ENCODE data around the gene PXDN.

DNA sequence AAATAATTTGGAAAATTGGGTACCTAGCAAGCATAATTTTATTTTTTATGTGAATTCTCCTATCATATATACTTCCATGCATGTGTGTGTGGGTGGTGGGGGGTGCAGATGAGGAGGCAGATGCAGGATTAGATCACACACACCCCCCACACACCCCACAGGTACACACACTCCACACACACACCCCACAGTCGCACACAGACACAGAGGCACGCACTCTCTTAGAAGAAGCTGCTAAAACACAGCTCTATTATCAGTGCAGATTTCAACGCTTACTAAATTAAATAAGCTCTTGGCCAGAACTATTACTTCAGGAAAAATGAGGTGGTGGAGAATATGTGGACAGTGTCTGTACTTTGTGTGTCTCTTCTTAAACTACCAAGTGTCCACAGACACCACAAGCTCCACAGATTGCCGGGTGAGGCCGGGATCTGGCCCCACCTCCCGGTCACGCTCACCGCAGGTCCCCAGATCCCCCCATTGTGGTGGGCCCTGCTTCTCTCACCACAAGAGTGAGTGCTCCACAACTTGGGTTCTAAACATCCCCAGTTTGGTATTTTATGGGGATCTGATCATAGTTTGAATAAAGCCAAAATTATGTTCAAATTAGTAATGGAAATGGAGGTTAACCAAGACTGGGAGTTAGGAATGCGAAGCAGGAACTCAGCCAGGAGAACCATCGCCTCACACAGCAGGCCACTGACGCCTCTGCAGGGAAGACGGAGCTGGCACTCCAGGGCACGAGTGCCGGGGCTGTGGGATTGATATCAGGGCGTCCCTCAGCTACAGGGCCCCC, 102.1 kb downstream of the PXDN start:
- TF ChIP-seq ETV6 (CRISPR knock-in tag; IDR thresholded peaks at IDR 0.05) (no peak), NFYB (CRISPR knock-in tag; conservative IDR thresholded peaks at IDR 0.05; ENCODE audit: low read depth) (no peak), SMAD4 (CRISPR knock-in tag; IDR thresholded peaks at IDR 0.05) (no peak), GABPB1 (CRISPR knock-in tag; IDR thresholded peaks at IDR 0.05) (no peak), ZBTB21 (CRISPR knock-in tag; IDR thresholded peaks at IDR 0.05; ENCODE audit: borderline replicate concordance) (no peak), TEAD1 (CRISPR knock-in tag; IDR thresholded peaks at IDR 0.05) (no peak), KAT7 (CRISPR knock-in tag; IDR thresholded peaks at IDR 0.05; ENCODE audit: borderline replicate concordance) (no peak), FOXJ3 (CRISPR knock-in tag; IDR thresholded peaks at IDR 0.05; ENCODE audit: borderline replicate concordance) (no peak)
- TF ChIP-seq, protein P1, sequence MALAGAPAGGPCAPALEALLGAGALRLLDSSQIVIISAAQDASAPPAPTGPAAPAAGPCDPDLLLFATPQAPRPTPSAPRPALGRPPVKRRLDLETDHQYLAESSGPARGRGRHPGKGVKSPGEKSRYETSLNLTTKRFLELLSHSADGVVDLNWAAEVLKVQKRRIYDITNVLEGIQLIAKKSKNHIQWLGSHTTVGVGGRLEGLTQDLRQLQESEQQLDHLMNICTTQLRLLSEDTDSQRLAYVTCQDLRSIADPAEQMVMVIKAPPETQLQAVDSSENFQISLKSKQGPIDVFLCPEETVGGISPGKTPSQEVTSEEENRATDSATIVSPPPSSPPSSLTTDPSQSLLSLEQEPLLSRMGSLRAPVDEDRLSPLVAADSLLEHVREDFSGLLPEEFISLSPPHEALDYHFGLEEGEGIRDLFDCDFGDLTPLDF (CRISPR knock-in tag; IDR thresholded peaks at IDR 0.05) = no peak
- TF ChIP-seq, protein P2, sequence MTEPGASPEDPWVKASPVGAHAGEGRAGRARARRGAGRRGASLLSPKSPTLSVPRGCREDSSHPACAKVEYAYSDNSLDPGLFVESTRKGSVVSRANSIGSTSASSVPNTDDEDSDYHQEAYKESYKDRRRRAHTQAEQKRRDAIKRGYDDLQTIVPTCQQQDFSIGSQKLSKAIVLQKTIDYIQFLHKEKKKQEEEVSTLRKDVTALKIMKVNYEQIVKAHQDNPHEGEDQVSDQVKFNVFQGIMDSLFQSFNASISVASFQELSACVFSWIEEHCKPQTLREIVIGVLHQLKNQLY (CRISPR knock-in tag; IDR thresholded peaks at IDR 0.05) = no peak
- TF ChIP-seq, protein P3, sequence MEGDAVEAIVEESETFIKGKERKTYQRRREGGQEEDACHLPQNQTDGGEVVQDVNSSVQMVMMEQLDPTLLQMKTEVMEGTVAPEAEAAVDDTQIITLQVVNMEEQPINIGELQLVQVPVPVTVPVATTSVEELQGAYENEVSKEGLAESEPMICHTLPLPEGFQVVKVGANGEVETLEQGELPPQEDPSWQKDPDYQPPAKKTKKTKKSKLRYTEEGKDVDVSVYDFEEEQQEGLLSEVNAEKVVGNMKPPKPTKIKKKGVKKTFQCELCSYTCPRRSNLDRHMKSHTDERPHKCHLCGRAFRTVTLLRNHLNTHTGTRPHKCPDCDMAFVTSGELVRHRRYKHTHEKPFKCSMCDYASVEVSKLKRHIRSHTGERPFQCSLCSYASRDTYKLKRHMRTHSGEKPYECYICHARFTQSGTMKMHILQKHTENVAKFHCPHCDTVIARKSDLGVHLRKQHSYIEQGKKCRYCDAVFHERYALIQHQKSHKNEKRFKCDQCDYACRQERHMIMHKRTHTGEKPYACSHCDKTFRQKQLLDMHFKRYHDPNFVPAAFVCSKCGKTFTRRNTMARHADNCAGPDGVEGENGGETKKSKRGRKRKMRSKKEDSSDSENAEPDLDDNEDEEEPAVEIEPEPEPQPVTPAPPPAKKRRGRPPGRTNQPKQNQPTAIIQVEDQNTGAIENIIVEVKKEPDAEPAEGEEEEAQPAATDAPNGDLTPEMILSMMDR (IDR thresholded peaks at IDR 0.05) = no peak
- TF ChIP-seq, protein P4, sequence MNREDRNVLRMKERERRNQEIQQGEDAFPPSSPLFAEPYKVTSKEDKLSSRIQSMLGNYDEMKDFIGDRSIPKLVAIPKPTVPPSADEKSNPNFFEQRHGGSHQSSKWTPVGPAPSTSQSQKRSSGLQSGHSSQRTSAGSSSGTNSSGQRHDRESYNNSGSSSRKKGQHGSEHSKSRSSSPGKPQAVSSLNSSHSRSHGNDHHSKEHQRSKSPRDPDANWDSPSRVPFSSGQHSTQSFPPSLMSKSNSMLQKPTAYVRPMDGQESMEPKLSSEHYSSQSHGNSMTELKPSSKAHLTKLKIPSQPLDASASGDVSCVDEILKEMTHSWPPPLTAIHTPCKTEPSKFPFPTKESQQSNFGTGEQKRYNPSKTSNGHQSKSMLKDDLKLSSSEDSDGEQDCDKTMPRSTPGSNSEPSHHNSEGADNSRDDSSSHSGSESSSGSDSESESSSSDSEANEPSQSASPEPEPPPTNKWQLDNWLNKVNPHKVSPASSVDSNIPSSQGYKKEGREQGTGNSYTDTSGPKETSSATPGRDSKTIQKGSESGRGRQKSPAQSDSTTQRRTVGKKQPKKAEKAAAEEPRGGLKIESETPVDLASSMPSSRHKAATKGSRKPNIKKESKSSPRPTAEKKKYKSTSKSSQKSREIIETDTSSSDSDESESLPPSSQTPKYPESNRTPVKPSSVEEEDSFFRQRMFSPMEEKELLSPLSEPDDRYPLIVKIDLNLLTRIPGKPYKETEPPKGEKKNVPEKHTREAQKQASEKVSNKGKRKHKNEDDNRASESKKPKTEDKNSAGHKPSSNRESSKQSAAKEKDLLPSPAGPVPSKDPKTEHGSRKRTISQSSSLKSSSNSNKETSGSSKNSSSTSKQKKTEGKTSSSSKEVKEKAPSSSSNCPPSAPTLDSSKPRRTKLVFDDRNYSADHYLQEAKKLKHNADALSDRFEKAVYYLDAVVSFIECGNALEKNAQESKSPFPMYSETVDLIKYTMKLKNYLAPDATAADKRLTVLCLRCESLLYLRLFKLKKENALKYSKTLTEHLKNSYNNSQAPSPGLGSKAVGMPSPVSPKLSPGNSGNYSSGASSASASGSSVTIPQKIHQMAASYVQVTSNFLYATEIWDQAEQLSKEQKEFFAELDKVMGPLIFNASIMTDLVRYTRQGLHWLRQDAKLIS (CRISPR knock-in tag; IDR thresholded peaks at IDR 0.05; ENCODE audit: borderline replicate concordance) = no peak
- TF ChIP-seq, protein P5, sequence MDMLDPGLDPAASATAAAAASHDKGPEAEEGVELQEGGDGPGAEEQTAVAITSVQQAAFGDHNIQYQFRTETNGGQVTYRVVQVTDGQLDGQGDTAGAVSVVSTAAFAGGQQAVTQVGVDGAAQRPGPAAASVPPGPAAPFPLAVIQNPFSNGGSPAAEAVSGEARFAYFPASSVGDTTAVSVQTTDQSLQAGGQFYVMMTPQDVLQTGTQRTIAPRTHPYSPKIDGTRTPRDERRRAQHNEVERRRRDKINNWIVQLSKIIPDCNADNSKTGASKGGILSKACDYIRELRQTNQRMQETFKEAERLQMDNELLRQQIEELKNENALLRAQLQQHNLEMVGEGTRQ (CRISPR knock-in tag; IDR thresholded peaks at IDR 0.05) = no peak
- TF ChIP-seq, protein P6, sequence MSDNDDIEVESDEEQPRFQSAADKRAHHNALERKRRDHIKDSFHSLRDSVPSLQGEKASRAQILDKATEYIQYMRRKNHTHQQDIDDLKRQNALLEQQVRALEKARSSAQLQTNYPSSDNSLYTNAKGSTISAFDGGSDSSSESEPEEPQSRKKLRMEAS (CRISPR knock-in tag; IDR thresholded peaks at IDR 0.05) = no peak
